ENCODE measurements around the gene LIPT2. TPM values are rescaled to one million over a fixed set of nuclear protein-coding genes. Genes with fewer than 3 reads are reported as not detected.

Gene LIPT2
- total RNA-seq, 6 experiments from 2014 or later, result 0.63 to 2.0 (median 1.3) TPM

GRCh38 chr11:74468521-74468920 is 25.0 kb downstream of the LIPT2 start:
- Mint-ChIP-seq H3K4me1 (ENCODE audit: low read depth) (peaks cover 4% of the 10 kb centered on the region; the same call in 1 of the 2 replicates), H3K27ac (no peak overlapping the region), H3K27me3 (ENCODE audit: insufficient read depth) (peaks cover 46% of the 10 kb centered on the region), H3K4me3 (no peak overlapping the region), H3K36me3 (ENCODE audit: low read depth) (no peaks in the 10 kb centered on the region), H3K9me3 (no peaks in the 10 kb centered on the region)
- TF ChIP-seq CTCF (IDR thresholded peaks at IDR 0.05), result no peak
- DNase-seq, result no peak

GRCh38 chr11:74468058-74468457 is 25.5 kb downstream of the LIPT2 start:
- H3K27ac Mint-ChIP-seq, result no peak overlapping the region
- H3K4me3 Mint-ChIP-seq, result peak overlapping the region; percentile 31; the same call in 1 of the 2 replicates
- no peaks in the 10 kb centered on the region for H3K36me3 Mint-ChIP-seq (ENCODE audit: low read depth)

GRCh38 chr11:74466916-74467885 is 26.3 kb downstream of the LIPT2 start, which contains the start of gene KCNE3:
TSS of gene KCNE3 (minus strand) at chr11:74467549. CDS start at chr11:74457563, 9,986 bp downstream.
- no peak for DNase-seq
- H3K36me3 Mint-ChIP-seq (ENCODE audit: low read depth), result no peaks in the 10 kb centered on the region
- no peaks in the 10 kb centered on the region for H3K9me3 Mint-ChIP-seq
- H3K4me3 Mint-ChIP-seq, result peak within 1 kb of the TSS; percentile 31; the same call in 1 of the 2 replicates
- no peak within 1 kb of the TSS for H3K27ac Mint-ChIP-seq
- peaks cover under 1% of the 10 kb centered on the region; the same call in 1 of the 2 replicates for H3K4me1 Mint-ChIP-seq (ENCODE audit: low read depth)
- H3K27me3 Mint-ChIP-seq (ENCODE audit: insufficient read depth), result peaks cover 40% of the 10 kb centered on the region
- no peak for TF ChIP-seq CTCF (IDR thresholded peaks at IDR 0.05)

More at GRCh38 chr11:74468058-74468457, 25.5 kb downstream of the LIPT2 start:
- Mint-ChIP-seq H3K27me3 (ENCODE audit: insufficient read depth) (peaks cover 46% of the 10 kb centered on the region), H3K4me1 (ENCODE audit: low read depth) (peaks cover 4% of the 10 kb centered on the region; the same call in 1 of the 2 replicates), H3K9me3 (no peaks in the 10 kb centered on the region)
- TF ChIP-seq CTCF (IDR thresholded peaks at IDR 0.05), result no peak
- DNase-seq, result no peak

- H3K4me3 Mint-ChIP-seq, result no peak overlapping the region
- H3K4me1 Mint-ChIP-seq (ENCODE audit: low read depth), result no peaks in the 10 kb centered on the region
- H3K27me3 Mint-ChIP-seq (ENCODE audit: insufficient read depth), result peaks cover 31% of the 10 kb centered on the region
- DNase-seq, result no peak
- no peak overlapping the region for H3K27ac Mint-ChIP-seq
- H3K9me3 Mint-ChIP-seq, result no peaks in the 10 kb centered on the region
- TF ChIP-seq CTCF (IDR thresholded peaks at IDR 0.05), result no peak
- H3K36me3 Mint-ChIP-seq (ENCODE audit: low read depth), result no peaks in the 10 kb centered on the region
Measured at GRCh38 chr11:74465291-74465708, 28.2 kb downstream of the LIPT2 start.

- no peak for TF ChIP-seq CTCF (IDR thresholded peaks at IDR 0.05)
- Mint-ChIP-seq H3K36me3 (ENCODE audit: low read depth) (no peaks in the 10 kb centered on the region), H3K4me1 (ENCODE audit: low read depth) (no peaks in the 10 kb centered on the region), H3K4me3 (no peak overlapping the region), H3K27ac (no peak overlapping the region), H3K9me3 (no peaks in the 10 kb centered on the region), H3K27me3 (ENCODE audit: insufficient read depth) (peaks cover 29% of the 10 kb centered on the region)
- no peak for DNase-seq
Measured at GRCh38 chr11:74464746-74465145, 28.8 kb downstream of the LIPT2 start.
